ENCODE data around the gene SLC9A4.

- TF ChIP-seq, protein P1, sequence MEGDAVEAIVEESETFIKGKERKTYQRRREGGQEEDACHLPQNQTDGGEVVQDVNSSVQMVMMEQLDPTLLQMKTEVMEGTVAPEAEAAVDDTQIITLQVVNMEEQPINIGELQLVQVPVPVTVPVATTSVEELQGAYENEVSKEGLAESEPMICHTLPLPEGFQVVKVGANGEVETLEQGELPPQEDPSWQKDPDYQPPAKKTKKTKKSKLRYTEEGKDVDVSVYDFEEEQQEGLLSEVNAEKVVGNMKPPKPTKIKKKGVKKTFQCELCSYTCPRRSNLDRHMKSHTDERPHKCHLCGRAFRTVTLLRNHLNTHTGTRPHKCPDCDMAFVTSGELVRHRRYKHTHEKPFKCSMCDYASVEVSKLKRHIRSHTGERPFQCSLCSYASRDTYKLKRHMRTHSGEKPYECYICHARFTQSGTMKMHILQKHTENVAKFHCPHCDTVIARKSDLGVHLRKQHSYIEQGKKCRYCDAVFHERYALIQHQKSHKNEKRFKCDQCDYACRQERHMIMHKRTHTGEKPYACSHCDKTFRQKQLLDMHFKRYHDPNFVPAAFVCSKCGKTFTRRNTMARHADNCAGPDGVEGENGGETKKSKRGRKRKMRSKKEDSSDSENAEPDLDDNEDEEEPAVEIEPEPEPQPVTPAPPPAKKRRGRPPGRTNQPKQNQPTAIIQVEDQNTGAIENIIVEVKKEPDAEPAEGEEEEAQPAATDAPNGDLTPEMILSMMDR (conservative IDR thresholded peaks at IDR 0.05; ENCODE audit: low read length) = no peak
- TF ChIP-seq EZH2phosphoT487 (IDR thresholded peaks at IDR 0.05; ENCODE audit: borderline replicate concordance, low read depth, low read length) = no peak
These were observed 36.7 kb upstream of the SLC9A4 start for GRCh38 chr2:102436323-102436722.
